Activated naive CD4-positive, alpha-beta T cell treated with anti-CD3 and anti-CD28 coated beads, Interleukin-2, amount 50 U/mL, for 16 hours (primary cell): Measurements from ENCODE around the gene EDEM3.
"Not testable (repeated sequence)": the region's sequence is repeated elsewhere in the genome, so short reads cannot be mapped to it uniquely, and the experiment has no call there.

Source experiments
- DNase-seq: peaks from one replicate; pipeline ENCODE4 v3.0.0-alpha.2; 2020

Gene EDEM3, protein sequence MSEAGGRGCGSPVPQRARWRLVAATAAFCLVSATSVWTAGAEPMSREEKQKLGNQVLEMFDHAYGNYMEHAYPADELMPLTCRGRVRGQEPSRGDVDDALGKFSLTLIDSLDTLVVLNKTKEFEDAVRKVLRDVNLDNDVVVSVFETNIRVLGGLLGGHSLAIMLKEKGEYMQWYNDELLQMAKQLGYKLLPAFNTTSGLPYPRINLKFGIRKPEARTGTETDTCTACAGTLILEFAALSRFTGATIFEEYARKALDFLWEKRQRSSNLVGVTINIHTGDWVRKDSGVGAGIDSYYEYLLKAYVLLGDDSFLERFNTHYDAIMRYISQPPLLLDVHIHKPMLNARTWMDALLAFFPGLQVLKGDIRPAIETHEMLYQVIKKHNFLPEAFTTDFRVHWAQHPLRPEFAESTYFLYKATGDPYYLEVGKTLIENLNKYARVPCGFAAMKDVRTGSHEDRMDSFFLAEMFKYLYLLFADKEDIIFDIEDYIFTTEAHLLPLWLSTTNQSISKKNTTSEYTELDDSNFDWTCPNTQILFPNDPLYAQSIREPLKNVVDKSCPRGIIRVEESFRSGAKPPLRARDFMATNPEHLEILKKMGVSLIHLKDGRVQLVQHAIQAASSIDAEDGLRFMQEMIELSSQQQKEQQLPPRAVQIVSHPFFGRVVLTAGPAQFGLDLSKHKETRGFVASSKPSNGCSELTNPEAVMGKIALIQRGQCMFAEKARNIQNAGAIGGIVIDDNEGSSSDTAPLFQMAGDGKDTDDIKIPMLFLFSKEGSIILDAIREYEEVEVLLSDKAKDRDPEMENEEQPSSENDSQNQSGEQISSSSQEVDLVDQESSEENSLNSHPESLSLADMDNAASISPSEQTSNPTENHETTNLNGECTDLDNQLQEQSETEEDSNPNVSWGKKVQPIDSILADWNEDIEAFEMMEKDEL

DNA sequence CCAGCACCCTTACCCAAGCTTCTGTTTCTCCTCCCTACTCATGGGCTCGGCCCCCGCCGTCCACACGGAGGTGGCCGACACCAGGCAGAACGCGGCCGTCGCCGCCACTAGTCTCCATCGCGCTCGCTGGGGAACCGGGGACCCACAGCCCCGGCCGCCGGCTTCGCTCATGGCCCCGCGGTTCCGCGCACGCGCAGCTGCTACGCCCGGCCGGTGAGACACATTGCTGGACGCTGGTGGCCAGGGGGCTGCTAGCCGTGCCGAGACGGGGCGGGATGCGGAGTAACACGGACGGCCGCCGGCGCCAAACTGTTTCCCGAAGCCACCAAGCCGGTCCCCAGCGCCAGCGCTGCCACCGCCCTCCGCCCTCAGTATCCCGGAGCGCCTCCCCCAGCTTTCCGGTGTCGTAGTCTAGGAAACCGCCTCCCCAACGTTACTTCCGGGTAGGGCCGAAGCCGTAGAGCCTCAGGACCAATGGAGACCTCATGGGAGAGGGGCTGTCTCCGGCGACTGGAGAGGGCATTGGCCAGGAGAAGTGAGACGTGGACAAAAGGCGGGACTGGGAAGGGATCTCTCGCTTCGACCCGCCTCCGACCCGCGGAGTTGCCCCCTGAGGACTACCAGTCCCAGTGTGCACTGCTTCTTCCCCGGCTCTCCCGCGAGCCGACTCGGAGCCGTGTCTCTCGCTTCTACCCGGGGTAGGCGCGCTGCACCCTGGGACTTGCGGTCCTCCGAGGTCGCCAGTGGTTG, at the start of gene EDEM3:
Gene EDEM3 (minus strand): TSS at position 383 of the 750 bp plus-strand sequence. CDS start 212 bp downstream, at position 171.
- DNase-seq, result peak; percentile 98

- DNase-seq, result no peak
Observed at GRCh38 chr1:184804220-184804619, 49.6 kb upstream of the EDEM3 start.

DNA sequence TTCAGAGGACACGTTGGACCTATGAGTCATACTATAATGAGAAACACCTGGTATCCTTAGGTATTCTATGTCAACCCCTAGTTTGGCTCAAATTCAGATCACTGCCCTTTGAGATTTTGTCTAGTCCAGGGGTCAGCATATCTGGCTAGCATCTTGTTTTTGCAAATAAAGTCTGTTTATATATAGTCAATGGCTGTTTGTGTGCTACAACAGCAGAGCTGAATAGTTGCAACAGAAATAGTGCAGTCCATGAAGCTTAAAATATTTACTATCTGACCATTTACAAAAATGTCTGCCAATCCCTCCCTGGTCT, 48.5 kb upstream of the EDEM3 start:
- no peak for DNase-seq

- no peak for DNase-seq
Observed at GRCh38 chr1:184802354-184803179, 47.9 kb upstream of the EDEM3 start.

GRCh38 chr1:184801503-184801902, 46.8 kb upstream of the EDEM3 start:
- DNase-seq, result no peak

GRCh38 chr1:184800876-184801275, 46.2 kb upstream of the EDEM3 start:
- DNase-seq, result no peak

GRCh38 chr1:184793967-184794366, 39.3 kb upstream of the EDEM3 start:
- DNase-seq, result no peak

DNA sequence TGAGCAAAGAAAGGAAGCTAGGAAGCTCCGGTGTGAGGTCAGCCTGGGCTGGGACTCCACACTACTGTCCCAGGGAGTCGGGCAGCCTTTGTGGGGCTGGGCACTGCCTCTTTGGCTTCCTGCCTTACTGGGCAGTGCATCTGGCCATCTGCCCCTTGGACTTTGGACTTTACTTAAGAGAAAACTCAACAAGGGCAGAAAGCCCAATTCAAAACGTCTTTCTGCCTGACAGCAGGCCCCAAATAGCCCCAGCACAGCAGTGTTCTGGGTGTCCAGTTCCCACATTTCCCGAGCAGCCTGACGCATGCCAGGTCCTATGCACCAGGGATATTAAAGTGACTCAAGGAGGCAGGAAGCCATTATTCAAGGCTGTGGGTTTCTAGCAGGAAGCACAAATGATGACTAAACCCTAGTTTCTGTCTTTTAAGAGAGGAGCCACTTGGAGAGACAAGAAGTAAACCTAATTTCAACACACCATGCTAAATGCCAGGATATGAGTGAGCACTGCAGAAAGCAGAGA, 37.9 kb upstream of the EDEM3 start:
- DNase-seq, result no peak

GRCh38 chr1:184791550-184791900, 36.9 kb upstream of the EDEM3 start:
- no peak for DNase-seq

- no peak for DNase-seq
Observed at GRCh38 chr1:184790642-184791549, 36.2 kb upstream of the EDEM3 start.

DNA sequence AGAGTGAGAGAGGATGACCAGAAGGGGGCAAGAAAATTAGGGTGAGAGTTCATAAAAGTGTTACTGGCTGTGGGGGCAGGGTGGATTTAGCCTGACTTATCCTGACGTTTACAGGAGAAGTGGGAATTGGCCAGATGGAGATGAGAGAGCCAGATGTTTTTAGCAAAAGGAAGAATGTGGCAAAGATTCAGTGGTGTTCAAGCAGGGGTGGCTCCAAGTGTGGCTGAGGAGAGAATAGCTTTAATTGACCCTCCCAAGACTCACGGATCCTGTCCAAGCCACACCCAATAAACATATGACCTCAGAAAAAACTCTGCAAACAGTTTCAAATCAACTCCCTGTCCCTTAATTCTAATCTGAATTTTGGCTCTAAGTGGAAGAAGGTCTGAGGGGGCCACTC, 35.2 kb upstream of the EDEM3 start:
- no peak for DNase-seq

GRCh38 chr1:184788970-184789369, 34.3 kb upstream of the EDEM3 start:
- no peak for DNase-seq

GRCh38 chr1:184785529-184785928, 30.9 kb upstream of the EDEM3 start:
- no peak for DNase-seq

DNA sequence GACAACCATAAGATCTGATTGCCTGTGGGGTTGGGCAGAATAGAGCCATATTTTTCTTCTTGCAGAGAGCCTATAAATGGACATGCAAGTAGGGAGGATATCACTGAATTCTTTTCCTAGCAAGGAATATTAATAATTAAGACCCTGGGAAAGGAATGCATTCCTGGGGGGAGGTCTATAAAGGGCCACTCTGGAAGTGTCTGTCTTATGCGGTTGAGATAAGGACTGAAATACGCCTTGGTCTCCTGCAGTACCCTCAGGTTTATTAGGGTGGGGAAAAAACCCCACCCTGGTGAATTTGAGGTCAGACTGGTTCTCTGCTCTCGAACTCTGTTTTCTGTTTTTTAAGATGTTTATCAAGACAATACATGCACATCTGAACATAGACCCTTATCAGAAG, 29.1 kb upstream of the EDEM3 start:
- DNase-seq, result not testable (repeated sequence)

- no peak for DNase-seq
Observed at GRCh38 chr1:184781941-184782340, 27.3 kb upstream of the EDEM3 start.

- no peak for DNase-seq
Observed at GRCh38 chr1:184775885-184776284, 21.2 kb upstream of the EDEM3 start.

DNA sequence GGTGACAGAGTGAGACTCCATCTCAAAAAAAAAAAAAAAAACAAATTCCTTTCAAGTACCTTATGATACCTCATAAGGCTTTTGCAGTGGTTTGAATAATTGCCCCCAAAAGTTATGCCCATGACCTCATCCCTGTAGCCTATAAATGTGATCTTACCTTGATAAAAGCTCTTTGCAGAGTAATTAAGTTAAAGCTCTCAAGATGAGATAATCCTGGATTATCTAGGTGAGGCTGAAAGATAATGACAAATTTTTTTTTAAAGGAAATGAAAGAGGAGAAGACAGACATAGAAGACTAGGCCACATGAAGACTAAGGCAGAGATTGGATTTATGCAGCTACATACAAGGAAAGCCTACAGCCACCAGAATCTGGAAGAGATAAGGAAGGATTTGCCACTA, 20.7 kb upstream of the EDEM3 start:
- no peak for DNase-seq

DNA sequence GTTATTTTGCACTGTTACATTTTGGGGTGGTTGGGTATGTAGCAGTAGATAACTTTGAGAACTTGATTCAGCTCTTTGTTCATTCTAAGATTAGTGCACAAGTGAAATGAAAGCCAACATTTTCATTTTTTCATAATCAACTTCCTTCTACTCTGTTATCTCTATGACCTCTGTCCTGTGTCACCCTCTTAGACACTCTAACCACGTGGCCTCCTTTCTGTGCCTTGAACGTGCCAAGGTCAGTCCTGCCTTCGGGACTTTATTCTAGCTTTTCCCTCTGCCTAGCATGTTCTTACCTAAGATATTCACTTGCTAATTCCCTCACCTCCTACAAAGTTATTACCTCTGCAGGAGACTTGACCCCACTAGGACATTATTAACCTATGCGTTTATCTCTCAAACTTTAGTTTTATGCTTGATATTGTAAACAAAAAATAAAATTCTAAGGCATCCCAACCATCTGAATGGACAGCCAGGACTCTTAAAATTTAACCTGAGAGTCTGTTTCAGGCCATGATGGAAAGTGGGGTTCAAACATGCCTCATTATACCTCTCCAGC, 19.2 kb upstream of the EDEM3 start:
- no peak for DNase-seq

- no peak for DNase-seq
Observed at GRCh38 chr1:184771190-184771691, 16.6 kb upstream of the EDEM3 start.

- DNase-seq, result no peak
Observed at GRCh38 chr1:184770181-184770979, 15.7 kb upstream of the EDEM3 start.
